GM23338 (cell line): ENCODE data around the gene EYA3. TPM values are rescaled to one million over a fixed set of nuclear protein-coding genes. Genes with fewer than 3 reads are reported as not detected.

Source experiments
- ATAC-seq: fragments of 200-7000 bp; cut with Tn5 transposase; 3 replicates; pipeline ENCODE4 v1.9.1; 2020
- DNase-seq: peaks from one replicate; pipeline ENCODE4 v3.0.0-alpha.2; 2015; ENCODE audit warnings: low spot score
- H2AFZ ChIP-seq: fragments of 200-600 bp; sonication (generic); 2 replicates; pipeline ENCODE4 v1.8.0; 2016; ENCODE audit warnings: antibody characterized with exemption, mild to moderate bottlenecking, moderate library complexity
- H3F3A ChIP-seq: fragments of 200-600 bp; sonication (generic); replicated peaks from 2 replicates; pipeline ENCODE4 v1.8.0; 2017; ENCODE audit warnings: antibody characterized with exemption, mixed run types, low read depth
- H3K27ac ChIP-seq: fragments of 200-600 bp; sonication (generic); 2 replicates; pipeline ENCODE4 v1.6.1; 2016; ENCODE audit warnings: low read depth
- H3K27me3 ChIP-seq: fragments of 200-600 bp; sonication (generic); 2 replicates; pipeline ENCODE4 v1.8.0; 2016; ENCODE audit warnings: mild to moderate bottlenecking, mixed run types, moderate library complexity; ENCODE audit not compliant: insufficient read depth
- H3K36me3 ChIP-seq: fragments of 200-600 bp; sonication (generic); 2 replicates; pipeline ENCODE4 v1.8.0; 2016; ENCODE audit warnings: mild to moderate bottlenecking; ENCODE audit not compliant: insufficient read depth
- H3K4me1 ChIP-seq: fragments of 200-600 bp; sonication (generic); 2 replicates; pipeline ENCODE4 v1.8.0; 2016; ENCODE audit warnings: mild to moderate bottlenecking, moderate library complexity; ENCODE audit not compliant: insufficient read depth
- H3K4me2 ChIP-seq: fragments of 200-600 bp; sonication (generic); 2 replicates; pipeline ENCODE4 v1.7.1; 2017; ENCODE audit warnings: mixed run types
- H3K4me3 ChIP-seq: fragments of 200-600 bp; sonication (generic); 2 replicates; pipeline ENCODE4 v1.6.1; 2016; ENCODE audit warnings: mixed run types
- H3K79me2 ChIP-seq: fragments of 200-600 bp; sonication (generic); replicated peaks from 2 replicates; pipeline ENCODE4 v1.8.0; 2017; ENCODE audit warnings: mild to moderate bottlenecking; ENCODE audit not compliant: insufficient read depth
- H3K9me2 ChIP-seq: fragments of 200-600 bp; sonication (generic); 2 replicates; pipeline ENCODE4 v1.8.0; 2017; ENCODE audit not compliant: insufficient read depth
- H4K20me1 ChIP-seq: fragments of 200-600 bp; sonication (generic); replicated peaks from 2 replicates; pipeline ENCODE4 v1.8.0; 2017; ENCODE audit warnings: mild to moderate bottlenecking; ENCODE audit not compliant: insufficient read depth
- H3K27ac Mint-ChIP-seq: 2 replicates; pipeline ENCODE4 v1.8.0; 2020; ENCODE audit warnings: inconsistent platforms, mild to moderate bottlenecking, moderate library complexity, mixed read lengths
- H3K27me3 Mint-ChIP-seq: 3 replicates; pipeline ENCODE4 v1.8.0; 2022; ENCODE audit warnings: low read depth, mild to moderate bottlenecking, moderate library complexity, mixed read lengths, inconsistent platforms; ENCODE audit not compliant: insufficient read depth, poor library complexity
- H3K36me3 Mint-ChIP-seq: 3 replicates; pipeline ENCODE4 v1.8.0; 2021; ENCODE audit warnings: low read depth, mild to moderate bottlenecking, inconsistent platforms, moderate library complexity, mixed read lengths
- H3K4me1 Mint-ChIP-seq: 3 replicates; pipeline ENCODE4 v1.8.0; 2020; ENCODE audit warnings: mild to moderate bottlenecking, inconsistent platforms, mixed read lengths
- H3K4me3 Mint-ChIP-seq: 3 replicates; pipeline ENCODE4 v1.8.0; 2021; ENCODE audit warnings: moderate library complexity, mild to moderate bottlenecking, inconsistent platforms, mixed read lengths
- H3K9me3 Mint-ChIP-seq: 3 replicates; pipeline ENCODE4 v1.8.0; 2020; ENCODE audit warnings: moderate library complexity, mild to moderate bottlenecking, inconsistent platforms, mixed read lengths
- CREB1 ChIP-seq: fragments of 250-450 bp; sonication (Bioruptor Pico); IDR thresholded peaks from 2 replicates; pipeline ENCODE4 v1.5.0; 2020; ENCODE audit warnings: low read depth, mild to moderate bottlenecking, moderate library complexity
- NANOG ChIP-seq: IDR thresholded peaks from 2 replicates; pipeline ENCODE4 v1.6.1; 2016; ENCODE audit warnings: antibody characterized with exemption, borderline replicate concordance
- polyA plus RNA-seq: library from polyadenylated mRNA; unstranded; fragments of >200 nt; fragmentation: Nextera tagmentation; extraction: Ambion mirVana; gene quantifications from 2 replicates; pipeline ENCODE4 v1.2.1, GENCODE V29; 2016
- total RNA-seq: library from RNA; depleted of rRNA; stranded (reverse); fragments of >200 nt; shearing (Covaris generic); gene quantifications from 2 replicates; pipeline ENCODE4 v1.2.3, GENCODE V29; 2014
- TF ChIP-seq, protein P1 (sequence below): fragments of 250-450 bp; sonication (Bioruptor Pico); IDR thresholded peaks from 2 replicates; pipeline ENCODE4 v1.5.0; 2020; ENCODE audit warnings: mild to moderate bottlenecking, moderate library complexity
- TF ChIP-seq, protein P2 (sequence below): IDR thresholded peaks from 2 replicates; pipeline ENCODE4 v1.6.1; 2016; ENCODE audit warnings: antibody characterized with exemption
- TF ChIP-seq, protein P3 (sequence below), 2 experiments: fragments of 200-600 bp in 1 of 2; sonication (generic) in 1 of 2; conservative IDR thresholded peaks; 2 replicates each; pipeline versions ENCODE4 v1.5.1 to v1.6.1; 2016 to 2017; ENCODE audit warnings: antibody characterized with exemption in 2 of 2, low read depth in 2 of 2, mild to moderate bottlenecking in 2 of 2, moderate library complexity in 1 of 2

The EYA3 gene
- total and polyA plus RNA-seq, 2 experiments from 2014 or later = 12.5 to 33.6 TPM

DNA sequence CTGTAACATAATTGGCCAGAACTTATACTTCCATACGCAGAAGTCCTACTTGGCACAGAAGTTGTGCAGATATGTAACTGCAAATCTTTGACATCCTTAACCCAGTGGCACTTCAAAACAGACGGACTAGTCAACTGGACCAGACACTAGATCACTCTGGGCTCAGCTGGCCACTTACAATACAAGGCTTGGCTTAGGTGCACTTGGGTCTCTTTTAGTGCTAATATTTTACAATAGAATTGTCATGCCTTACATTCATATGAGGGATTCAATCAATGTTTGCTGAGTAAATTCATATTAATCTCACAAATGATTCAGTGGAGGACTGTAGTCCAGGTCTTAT, 108.6 kb downstream of the EYA3 start (continued):
- TF ChIP-seq, protein P1, sequence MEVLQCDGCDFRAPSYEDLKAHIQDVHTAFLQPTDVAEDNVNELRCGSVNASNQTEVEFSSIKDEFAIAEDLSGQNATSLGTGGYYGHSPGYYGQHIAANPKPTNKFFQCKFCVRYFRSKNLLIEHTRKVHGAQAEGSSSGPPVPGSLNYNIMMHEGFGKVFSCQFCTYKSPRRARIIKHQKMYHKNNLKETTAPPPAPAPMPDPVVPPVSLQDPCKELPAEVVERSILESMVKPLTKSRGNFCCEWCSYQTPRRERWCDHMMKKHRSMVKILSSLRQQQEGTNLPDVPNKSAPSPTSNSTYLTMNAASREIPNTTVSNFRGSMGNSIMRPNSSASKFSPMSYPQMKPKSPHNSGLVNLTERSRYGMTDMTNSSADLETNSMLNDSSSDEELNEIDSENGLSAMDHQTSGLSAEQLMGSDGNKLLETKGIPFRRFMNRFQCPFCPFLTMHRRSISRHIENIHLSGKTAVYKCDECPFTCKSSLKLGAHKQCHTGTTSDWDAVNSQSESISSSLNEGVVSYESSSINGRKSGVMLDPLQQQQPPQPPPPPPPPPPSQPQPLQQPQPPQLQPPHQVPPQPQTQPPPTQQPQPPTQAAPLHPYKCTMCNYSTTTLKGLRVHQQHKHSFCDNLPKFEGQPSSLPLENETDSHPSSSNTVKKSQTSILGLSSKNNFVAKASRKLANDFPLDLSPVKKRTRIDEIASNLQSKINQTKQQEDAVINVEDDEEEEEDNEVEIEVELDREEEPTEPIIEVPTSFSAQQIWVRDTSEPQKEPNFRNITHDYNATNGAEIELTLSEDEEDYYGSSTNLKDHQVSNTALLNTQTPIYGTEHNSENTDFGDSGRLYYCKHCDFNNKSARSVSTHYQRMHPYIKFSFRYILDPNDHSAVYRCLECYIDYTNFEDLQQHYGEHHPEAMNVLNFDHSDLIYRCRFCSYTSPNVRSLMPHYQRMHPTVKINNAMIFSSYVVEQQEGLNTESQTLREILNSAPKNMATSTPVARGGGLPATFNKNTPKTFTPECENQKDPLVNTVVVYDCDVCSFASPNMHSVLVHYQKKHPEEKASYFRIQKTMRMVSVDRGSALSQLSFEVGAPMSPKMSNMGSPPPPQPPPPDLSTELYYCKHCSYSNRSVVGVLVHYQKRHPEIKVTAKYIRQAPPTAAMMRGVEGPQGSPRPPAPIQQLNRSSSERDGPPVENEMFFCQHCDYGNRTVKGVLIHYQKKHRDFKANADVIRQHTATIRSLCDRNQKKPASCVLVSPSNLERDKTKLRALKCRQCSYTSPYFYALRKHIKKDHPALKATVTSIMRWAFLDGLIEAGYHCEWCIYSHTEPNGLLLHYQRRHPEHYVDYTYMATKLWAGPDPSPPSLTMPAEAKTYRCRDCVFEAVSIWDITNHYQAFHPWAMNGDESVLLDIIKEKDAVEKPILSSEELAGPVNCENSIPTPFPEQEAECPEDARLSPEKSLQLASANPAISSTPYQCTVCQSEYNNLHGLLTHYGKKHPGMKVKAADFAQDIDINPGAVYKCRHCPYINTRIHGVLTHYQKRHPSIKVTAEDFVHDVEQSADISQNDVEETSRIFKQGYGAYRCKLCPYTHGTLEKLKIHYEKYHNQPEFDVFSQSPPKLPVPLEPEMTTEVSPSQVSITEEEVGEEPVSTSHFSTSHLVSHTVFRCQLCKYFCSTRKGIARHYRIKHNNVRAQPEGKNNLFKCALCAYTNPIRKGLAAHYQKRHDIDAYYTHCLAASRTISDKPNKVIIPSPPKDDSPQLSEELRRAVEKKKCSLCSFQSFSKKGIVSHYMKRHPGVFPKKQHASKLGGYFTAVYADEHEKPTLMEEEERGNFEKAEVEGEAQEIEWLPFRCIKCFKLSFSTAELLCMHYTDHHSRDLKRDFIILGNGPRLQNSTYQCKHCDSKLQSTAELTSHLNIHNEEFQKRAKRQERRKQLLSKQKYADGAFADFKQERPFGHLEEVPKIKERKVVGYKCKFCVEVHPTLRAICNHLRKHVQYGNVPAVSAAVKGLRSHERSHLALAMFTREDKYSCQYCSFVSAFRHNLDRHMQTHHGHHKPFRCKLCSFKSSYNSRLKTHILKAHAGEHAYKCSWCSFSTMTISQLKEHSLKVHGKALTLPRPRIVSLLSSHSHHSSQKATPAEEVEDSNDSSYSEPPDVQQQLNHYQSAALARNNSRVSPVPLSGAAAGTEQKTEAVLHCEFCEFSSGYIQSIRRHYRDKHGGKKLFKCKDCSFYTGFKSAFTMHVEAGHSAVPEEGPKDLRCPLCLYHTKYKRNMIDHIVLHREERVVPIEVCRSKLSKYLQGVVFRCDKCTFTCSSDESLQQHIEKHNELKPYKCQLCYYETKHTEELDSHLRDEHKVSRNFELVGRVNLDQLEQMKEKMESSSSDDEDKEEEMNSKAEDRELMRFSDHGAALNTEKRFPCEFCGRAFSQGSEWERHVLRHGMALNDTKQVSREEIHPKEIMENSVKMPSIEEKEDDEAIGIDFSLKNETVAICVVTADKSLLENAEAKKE (CRISPR knock-in tag) = no peak

DNA sequence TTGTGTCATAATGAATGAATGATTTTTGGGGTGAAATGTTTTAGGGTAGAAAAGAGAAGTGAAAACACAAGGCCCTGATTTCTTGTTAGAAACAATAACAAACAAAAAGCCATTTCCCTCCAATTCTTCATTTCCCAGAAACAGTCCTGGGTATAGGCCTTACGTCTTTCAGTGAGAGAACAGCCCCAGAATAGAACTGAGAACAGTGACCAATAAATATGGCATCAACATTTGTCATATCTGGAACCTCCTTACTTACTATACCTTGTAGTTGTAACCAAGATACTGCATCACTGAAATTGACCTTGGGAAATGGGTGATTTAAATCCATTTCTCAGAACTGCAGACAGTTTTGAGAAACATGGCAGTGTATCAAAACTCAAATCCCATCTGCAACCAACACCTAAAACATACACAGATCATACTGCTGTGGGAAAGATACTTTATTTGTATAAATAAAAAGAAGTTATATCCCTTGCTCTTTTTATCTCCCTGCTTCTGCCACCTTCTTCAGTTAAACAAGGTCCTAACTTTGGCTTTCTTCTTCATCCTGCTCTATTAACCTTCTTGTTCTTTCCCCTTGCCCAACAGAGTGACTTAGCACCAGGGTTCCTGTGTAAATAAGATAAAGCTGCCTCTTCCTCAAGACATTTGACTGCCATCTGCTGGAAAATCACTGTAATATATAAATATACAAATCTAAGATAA, 109.1 kb downstream of the EYA3 start:
- no peaks in the 10 kb centered on the region for H3K9me3 Mint-ChIP-seq
- no peaks in the 10 kb centered on the region for H3K4me1 ChIP-seq
- no peaks in the 10 kb centered on the region for H3K27me3 Mint-ChIP-seq
- no peak overlapping the region for H2AFZ ChIP-seq
- no peak overlapping the region for H3K4me3 Mint-ChIP-seq
- H3F3A ChIP-seq = 0 out of 2 replicates have a peak, but pooled peaks cover 2% of the 10 kb centered on the region
- peak; percentile 57 for DNase-seq
- H3K4me2 ChIP-seq = no peak overlapping the region
- ATAC-seq = no peak
- H3K4me1 Mint-ChIP-seq = no peaks in the 10 kb centered on the region
- no peaks in the 10 kb centered on the region for H3K79me2 ChIP-seq
- H3K36me3 Mint-ChIP-seq = peaks cover 3% of the 10 kb centered on the region; the same call in 2 of the 3 replicates
- no peak overlapping the region for H3K27ac Mint-ChIP-seq
- no peak overlapping the region for H3K27ac ChIP-seq
- no peaks in the 10 kb centered on the region for H3K36me3 ChIP-seq
- H3K9me2 ChIP-seq = no peaks in the 10 kb centered on the region
- TF ChIP-seq, protein P2, sequence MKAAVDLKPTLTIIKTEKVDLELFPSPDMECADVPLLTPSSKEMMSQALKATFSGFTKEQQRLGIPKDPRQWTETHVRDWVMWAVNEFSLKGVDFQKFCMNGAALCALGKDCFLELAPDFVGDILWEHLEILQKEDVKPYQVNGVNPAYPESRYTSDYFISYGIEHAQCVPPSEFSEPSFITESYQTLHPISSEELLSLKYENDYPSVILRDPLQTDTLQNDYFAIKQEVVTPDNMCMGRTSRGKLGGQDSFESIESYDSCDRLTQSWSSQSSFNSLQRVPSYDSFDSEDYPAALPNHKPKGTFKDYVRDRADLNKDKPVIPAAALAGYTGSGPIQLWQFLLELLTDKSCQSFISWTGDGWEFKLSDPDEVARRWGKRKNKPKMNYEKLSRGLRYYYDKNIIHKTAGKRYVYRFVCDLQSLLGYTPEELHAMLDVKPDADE = no peak
- TF ChIP-seq, protein P3, sequence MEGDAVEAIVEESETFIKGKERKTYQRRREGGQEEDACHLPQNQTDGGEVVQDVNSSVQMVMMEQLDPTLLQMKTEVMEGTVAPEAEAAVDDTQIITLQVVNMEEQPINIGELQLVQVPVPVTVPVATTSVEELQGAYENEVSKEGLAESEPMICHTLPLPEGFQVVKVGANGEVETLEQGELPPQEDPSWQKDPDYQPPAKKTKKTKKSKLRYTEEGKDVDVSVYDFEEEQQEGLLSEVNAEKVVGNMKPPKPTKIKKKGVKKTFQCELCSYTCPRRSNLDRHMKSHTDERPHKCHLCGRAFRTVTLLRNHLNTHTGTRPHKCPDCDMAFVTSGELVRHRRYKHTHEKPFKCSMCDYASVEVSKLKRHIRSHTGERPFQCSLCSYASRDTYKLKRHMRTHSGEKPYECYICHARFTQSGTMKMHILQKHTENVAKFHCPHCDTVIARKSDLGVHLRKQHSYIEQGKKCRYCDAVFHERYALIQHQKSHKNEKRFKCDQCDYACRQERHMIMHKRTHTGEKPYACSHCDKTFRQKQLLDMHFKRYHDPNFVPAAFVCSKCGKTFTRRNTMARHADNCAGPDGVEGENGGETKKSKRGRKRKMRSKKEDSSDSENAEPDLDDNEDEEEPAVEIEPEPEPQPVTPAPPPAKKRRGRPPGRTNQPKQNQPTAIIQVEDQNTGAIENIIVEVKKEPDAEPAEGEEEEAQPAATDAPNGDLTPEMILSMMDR (conservative IDR thresholded peaks at IDR 0.05; ENCODE audit: low read depth in 2 of 2) = peak; percentile 49 to 53
- TF ChIP-seq CREB1 = no peak
- no peak for TF ChIP-seq NANOG
- H3K27me3 ChIP-seq = no peaks in the 10 kb centered on the region
- no peaks in the 10 kb centered on the region for H4K20me1 ChIP-seq
- H3K4me3 ChIP-seq = no peak overlapping the region
